Astrocyte (in vitro differentiated cells and primary cell): ENCODE results near the gene CASTOR1.

Source experiments
- CTCF ChIP-seq: IDR thresholded peaks from 2 replicates; pipeline ENCODE4 v1.5.1; 2011; ENCODE audit warnings: low read depth, mild to moderate bottlenecking, inconsistent platforms, low read length, moderate library complexity; ENCODE audit not compliant: insufficient read depth
- EZH2 ChIP-seq: IDR thresholded peaks from 2 replicates; pipeline ENCODE4 v1.6.1; 2012; ENCODE audit warnings: mild to moderate bottlenecking, low read length, inconsistent platforms; ENCODE audit not compliant: insufficient read depth

- TF ChIP-seq CTCF (no peak), EZH2 (no peak)
These were observed 16.2 kb upstream of the CASTOR1 start for GRCh38 chr22:30305519-30305905.
